Measurements from ENCODE around the gene RBFOX2. TPM values are rescaled to one million over a fixed set of nuclear protein-coding genes. Genes with fewer than 3 reads are reported as not detected.
"Not testable (repeated sequence)": the region's sequence is repeated elsewhere in the genome, so short reads cannot be mapped to it uniquely, and the experiment has no call there.

Gene RBFOX2
- total RNA-seq, 2 experiments from 2014 or later, result 3.7 to 4.7 TPM

- H3K4me1 Mint-ChIP-seq, result no peaks in the 10 kb centered on the region
- peaks cover 8% of the 10 kb centered on the region for H3K27me3 Mint-ChIP-seq
- no peaks in the 10 kb centered on the region for H3K9me3 Mint-ChIP-seq
- no peak overlapping the region for H3K4me3 Mint-ChIP-seq
- no peak for DNase-seq
- no peaks in the 10 kb centered on the region for H3K36me3 Mint-ChIP-seq
- no peak overlapping the region for H3K27ac Mint-ChIP-seq
Measured at GRCh38 chr22:36003972-36004674, 24.5 kb downstream of the RBFOX2 start.

- H3K9me3 Mint-ChIP-seq, result no peaks in the 10 kb centered on the region
- no peak for DNase-seq
- H3K27me3 Mint-ChIP-seq, result peaks cover 8% of the 10 kb centered on the region
- no peaks in the 10 kb centered on the region for H3K4me1 Mint-ChIP-seq
- H3K27ac Mint-ChIP-seq, result no peak overlapping the region
- no peak overlapping the region for H3K4me3 Mint-ChIP-seq
- no peaks in the 10 kb centered on the region for H3K36me3 Mint-ChIP-seq
Measured at GRCh38 chr22:36002718-36003260, 25.8 kb downstream of the RBFOX2 start.

DNA sequence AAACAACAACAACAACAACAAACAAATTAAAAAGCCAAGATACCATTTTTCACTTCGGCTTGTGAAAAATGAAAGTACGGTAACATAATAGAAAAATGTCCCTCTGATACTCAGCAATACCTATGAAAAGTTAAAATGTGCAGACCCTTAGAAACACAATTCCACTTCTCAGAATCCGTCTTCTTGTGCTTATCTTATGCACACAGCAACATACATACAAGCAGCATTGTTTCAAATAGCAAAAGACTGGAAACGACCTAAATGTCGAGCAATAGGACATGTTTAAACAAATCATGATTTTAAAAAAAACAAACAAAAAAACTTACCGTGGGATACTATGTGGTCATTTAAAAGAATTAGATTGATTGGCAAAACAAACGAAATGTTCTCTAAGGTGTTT, 26.5 kb downstream of the RBFOX2 start:
- DNase-seq, result no peak
- Mint-ChIP-seq H3K27me3 (peaks cover 8% of the 10 kb centered on the region), H3K4me3 (no peak overlapping the region), H3K36me3 (no peaks in the 10 kb centered on the region), H3K27ac (no peak overlapping the region), H3K9me3 (no peaks in the 10 kb centered on the region), H3K4me1 (no peaks in the 10 kb centered on the region)

DNA sequence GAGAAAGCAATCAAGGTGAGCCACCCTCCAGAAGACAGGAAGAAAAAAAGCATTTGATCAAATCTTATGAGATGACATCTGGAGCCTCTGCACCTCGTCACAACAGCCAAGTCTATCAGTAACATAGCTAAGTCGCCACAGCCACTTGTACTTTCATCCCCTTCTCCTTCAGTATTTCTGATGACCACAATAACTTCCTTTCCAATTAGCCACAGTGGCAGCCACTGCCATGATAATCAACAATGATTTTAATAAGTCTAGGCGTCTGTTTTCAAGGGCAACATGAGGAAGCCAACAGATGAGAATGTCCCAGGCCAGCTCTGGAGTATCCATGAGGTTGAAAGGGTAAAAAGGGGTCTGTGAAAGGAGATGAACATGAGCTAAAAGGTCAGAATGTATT, 29.9 kb downstream of the RBFOX2 start:
- no peaks in the 10 kb centered on the region for H3K4me1 Mint-ChIP-seq

GRCh38 chr22:35997438-35997837, 31.2 kb downstream of the RBFOX2 start:
- Mint-ChIP-seq H3K4me3 (no peak overlapping the region), H3K9me3 (no peaks in the 10 kb centered on the region), H3K27ac (no peak overlapping the region), H3K27me3 (no peaks in the 10 kb centered on the region), H3K4me1 (no peaks in the 10 kb centered on the region), H3K36me3 (no peaks in the 10 kb centered on the region)
- no peak for DNase-seq

More for the DNA sequence above, 29.9 kb downstream of the RBFOX2 start:
- Mint-ChIP-seq H3K36me3 (no peaks in the 10 kb centered on the region), H3K27ac (no peak overlapping the region), H3K9me3 (no peaks in the 10 kb centered on the region), H3K27me3 (no peaks in the 10 kb centered on the region), H3K4me3 (no peak overlapping the region)
- DNase-seq, result no peak

GRCh38 chr22:35996596-35996995, 32.0 kb downstream of the RBFOX2 start:
- H3K27me3 Mint-ChIP-seq, result no peaks in the 10 kb centered on the region
- H3K4me3 Mint-ChIP-seq, result no peak overlapping the region
- no peaks in the 10 kb centered on the region for H3K9me3 Mint-ChIP-seq
- no peaks in the 10 kb centered on the region for H3K36me3 Mint-ChIP-seq
- H3K4me1 Mint-ChIP-seq, result no peaks in the 10 kb centered on the region
- H3K27ac Mint-ChIP-seq, result no peak overlapping the region
- no peak for DNase-seq

DNA sequence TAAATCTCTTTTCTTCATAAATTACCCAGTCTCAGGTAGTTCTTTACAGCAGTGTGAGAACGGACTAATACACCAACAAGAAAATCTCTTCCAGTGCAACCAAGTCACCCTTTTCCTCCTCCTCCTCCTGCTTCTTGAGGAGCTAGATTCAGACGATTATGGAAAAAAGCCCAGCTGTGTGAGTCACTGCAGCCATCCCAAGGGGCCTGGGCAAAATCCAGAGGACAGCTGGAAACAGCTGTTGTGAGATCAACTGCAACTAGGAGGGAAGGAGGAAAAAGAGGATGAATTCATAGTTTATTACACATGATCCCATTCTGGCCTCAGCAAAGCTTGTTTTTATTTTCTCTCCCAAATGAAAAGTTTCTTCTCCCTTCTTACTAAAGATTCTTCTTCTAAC, 32.9 kb downstream of the RBFOX2 start:
- Mint-ChIP-seq H3K4me3 (no peak overlapping the region), H3K4me1 (no peaks in the 10 kb centered on the region), H3K9me3 (no peaks in the 10 kb centered on the region), H3K27me3 (no peaks in the 10 kb centered on the region), H3K27ac (no peak overlapping the region), H3K36me3 (no peaks in the 10 kb centered on the region)
- no peak for DNase-seq

- no peaks in the 10 kb centered on the region for H3K27me3 Mint-ChIP-seq
- no peak overlapping the region for H3K27ac Mint-ChIP-seq
- no peaks in the 10 kb centered on the region for H3K9me3 Mint-ChIP-seq
- no peak overlapping the region for H3K4me3 Mint-ChIP-seq
- DNase-seq, result no peak
- no peaks in the 10 kb centered on the region for H3K4me1 Mint-ChIP-seq
- no peaks in the 10 kb centered on the region for H3K36me3 Mint-ChIP-seq
Measured at GRCh38 chr22:35995348-35995747, 33.3 kb downstream of the RBFOX2 start.

DNA sequence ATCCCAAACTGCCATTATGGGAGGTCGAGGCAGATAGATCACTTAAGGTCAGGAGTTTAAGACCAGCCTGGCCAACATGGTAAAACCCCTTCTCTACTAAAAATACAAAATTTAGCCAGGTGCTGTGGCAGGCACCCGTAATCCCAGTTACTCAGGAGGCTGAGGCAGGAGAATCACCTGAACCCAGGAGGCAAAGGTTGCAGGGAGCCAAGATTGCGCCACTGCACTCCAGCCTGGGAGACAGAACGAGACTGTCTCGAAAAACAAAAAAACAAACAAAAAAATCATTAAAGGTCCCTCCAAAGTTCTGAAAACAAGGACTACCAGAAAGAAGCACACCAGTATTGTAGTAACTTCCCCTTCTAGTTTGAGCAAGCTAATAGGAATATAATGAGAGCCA, 34.9 kb downstream of the RBFOX2 start:
- not testable (repeated sequence) for H3K4me3 Mint-ChIP-seq, H3K9me3 Mint-ChIP-seq, H3K27me3 Mint-ChIP-seq, H3K36me3 Mint-ChIP-seq, DNase-seq, H3K4me1 Mint-ChIP-seq, H3K27ac Mint-ChIP-seq

- H3K36me3 Mint-ChIP-seq, result no peaks in the 10 kb centered on the region
- no peak for DNase-seq
- H3K27me3 Mint-ChIP-seq, result no peaks in the 10 kb centered on the region
- no peaks in the 10 kb centered on the region for H3K4me1 Mint-ChIP-seq
- no peak overlapping the region for H3K4me3 Mint-ChIP-seq
- H3K27ac Mint-ChIP-seq, result no peak overlapping the region
- no peaks in the 10 kb centered on the region for H3K9me3 Mint-ChIP-seq
Measured at GRCh38 chr22:35993048-35993714, 35.4 kb downstream of the RBFOX2 start.

GRCh38 chr22:35991168-35991567, 37.5 kb downstream of the RBFOX2 start:
- Mint-ChIP-seq H3K27ac (no peak overlapping the region), H3K4me3 (no peak overlapping the region), H3K9me3 (no peaks in the 10 kb centered on the region), H3K27me3 (no peaks in the 10 kb centered on the region), H3K4me1 (no peaks in the 10 kb centered on the region), H3K36me3 (no peaks in the 10 kb centered on the region)
- no peak for DNase-seq

DNA sequence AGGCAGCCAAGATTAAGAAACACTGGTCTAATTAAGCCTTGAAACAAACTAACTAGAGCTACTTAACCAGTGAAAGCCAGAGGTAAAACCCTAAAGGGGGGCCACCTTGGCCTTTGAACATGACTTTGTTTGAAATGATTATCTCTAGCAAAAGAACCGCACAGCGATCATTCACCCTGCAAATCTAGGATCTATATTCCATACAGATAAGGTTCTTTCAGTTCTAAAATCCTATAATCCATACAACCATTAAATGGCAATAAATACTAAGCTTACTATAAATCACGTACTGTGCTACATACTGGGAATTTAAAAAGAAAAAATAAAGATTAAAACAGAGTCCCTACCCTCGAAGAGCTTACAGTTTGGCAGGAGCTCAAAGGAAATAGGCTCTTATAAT, 40.6 kb downstream of the RBFOX2 start:
- no peaks in the 10 kb centered on the region for H3K9me3 Mint-ChIP-seq
- H3K4me3 Mint-ChIP-seq, result no peak overlapping the region
- H3K4me1 Mint-ChIP-seq, result no peaks in the 10 kb centered on the region
- no peak overlapping the region for H3K27ac Mint-ChIP-seq
- peaks cover 6% of the 10 kb centered on the region for H3K27me3 Mint-ChIP-seq
- H3K36me3 Mint-ChIP-seq, result no peaks in the 10 kb centered on the region
- no peak for DNase-seq

- no peaks in the 10 kb centered on the region for H3K36me3 Mint-ChIP-seq
- no peak overlapping the region for H3K27ac Mint-ChIP-seq
- no peaks in the 10 kb centered on the region for H3K9me3 Mint-ChIP-seq
- H3K4me3 Mint-ChIP-seq, result no peak overlapping the region
- no peak for DNase-seq
- no peaks in the 10 kb centered on the region for H3K4me1 Mint-ChIP-seq
- peaks cover 6% of the 10 kb centered on the region for H3K27me3 Mint-ChIP-seq
Measured at GRCh38 chr22:35987487-35987886, 41.1 kb downstream of the RBFOX2 start.

DNA sequence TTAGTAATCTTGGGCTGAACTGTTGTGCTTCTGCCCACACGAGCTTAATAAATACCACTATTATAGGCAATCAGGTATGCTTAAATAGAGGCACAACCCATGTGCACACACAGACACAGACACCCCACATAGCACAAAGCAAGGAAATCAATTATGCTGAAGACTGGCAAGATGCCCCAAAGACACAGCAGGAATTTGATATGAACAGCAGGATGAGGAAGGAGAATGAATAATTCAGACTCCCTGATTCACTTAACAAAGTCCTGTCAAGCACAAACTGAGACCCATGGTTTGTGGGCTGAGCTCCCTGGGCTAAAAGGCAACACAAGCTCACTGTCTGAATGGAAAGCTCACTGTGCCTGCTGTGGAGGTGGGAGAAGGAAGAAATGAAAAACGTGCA, 42.5 kb downstream of the RBFOX2 start:
- Mint-ChIP-seq H3K27ac (no peak overlapping the region), H3K4me1 (peaks cover 2% of the 10 kb centered on the region), H3K4me3 (no peak overlapping the region), H3K36me3 (no peaks in the 10 kb centered on the region), H3K27me3 (peaks cover 11% of the 10 kb centered on the region), H3K9me3 (no peaks in the 10 kb centered on the region)
- DNase-seq, result no peak

GRCh38 chr22:35985371-35985770, 43.3 kb downstream of the RBFOX2 start:
- Mint-ChIP-seq H3K27ac (no peak overlapping the region), H3K27me3 (peaks cover 14% of the 10 kb centered on the region), H3K9me3 (no peaks in the 10 kb centered on the region), H3K4me1 (peaks cover 2% of the 10 kb centered on the region), H3K36me3 (no peaks in the 10 kb centered on the region), H3K4me3 (no peak overlapping the region)
- DNase-seq, result no peak

Data from activated naive CD8-positive, alpha-beta T cell treated with anti-CD3 and anti-CD28 coated beads for 36 hours (primary cell).